ENCODE results near the gene TFIP11.

GRCh38 chr22:26501996-26502395 is 10.3 kb downstream of the TFIP11 start:
- TF ChIP-seq CTCF (IDR thresholded peaks at IDR 0.05) (no peak), POLR2A (IDR thresholded peaks at IDR 0.05) (no peak)
